HL-60 (cell line): Measurements from ENCODE around the gene RASA2.
A peak's percentile ranks its signal among the peaks of the same experiment; 100 is the strongest.

ENCODE experiments used
- DNase-seq, 2 experiments: peaks; one replicate each; pipeline ENCODE4 v3.0.0-alpha.2; 2010 to 2020; ENCODE audit warnings: low read depth in 1 of 2, low spot score in 1 of 2
- H3K27ac ChIP-seq: fragments of 250-450 bp; sonication (Bioruptor Pico); replicated peaks from 2 replicates; pipeline ENCODE4 v1.5.1; 2020; ENCODE audit warnings: mild to moderate bottlenecking, moderate library complexity
- H3K27me3 ChIP-seq: fragments of 250-450 bp; sonication (Bioruptor Pico); 2 replicates; pipeline ENCODE4 v1.5.1; 2021; ENCODE audit warnings: mild to moderate bottlenecking, moderate library complexity; ENCODE audit not compliant: insufficient read depth, poor library complexity, severe bottlenecking
- H3K4me3 ChIP-seq: replicated peaks from 2 replicates; pipeline ENCODE4 v1.5.1; 2011; ENCODE audit warnings: mild to moderate bottlenecking, control low read depth, low read length; ENCODE audit not compliant: insufficient read depth
- GABPA ChIP-seq: IDR thresholded peaks from 2 replicates; pipeline ENCODE4 v1.6.1; 2012; ENCODE audit warnings: low read depth
- POLR2AphosphoS5 ChIP-seq: IDR thresholded peaks from 2 replicates; pipeline ENCODE4 v1.6.1; 2012; ENCODE audit warnings: low read depth
- SPI1 ChIP-seq: IDR thresholded peaks from 2 replicates; pipeline ENCODE4 v1.6.1; 2012; ENCODE audit warnings: low read depth, mild to moderate bottlenecking, borderline replicate concordance
- TF ChIP-seq, protein P1 (sequence below): IDR thresholded peaks from 2 replicates; pipeline ENCODE4 v1.6.1; 2012; ENCODE audit warnings: low read depth; ENCODE audit not compliant: insufficient replicate concordance
- TF ChIP-seq, protein P2 (sequence below): IDR thresholded peaks from one replicate; pipeline ENCODE4 v1.5.1; 2011; ENCODE audit warnings: low read length, control low read depth, inconsistent platforms; ENCODE audit not compliant: insufficient read depth

The RASA2 gene

DNA sequence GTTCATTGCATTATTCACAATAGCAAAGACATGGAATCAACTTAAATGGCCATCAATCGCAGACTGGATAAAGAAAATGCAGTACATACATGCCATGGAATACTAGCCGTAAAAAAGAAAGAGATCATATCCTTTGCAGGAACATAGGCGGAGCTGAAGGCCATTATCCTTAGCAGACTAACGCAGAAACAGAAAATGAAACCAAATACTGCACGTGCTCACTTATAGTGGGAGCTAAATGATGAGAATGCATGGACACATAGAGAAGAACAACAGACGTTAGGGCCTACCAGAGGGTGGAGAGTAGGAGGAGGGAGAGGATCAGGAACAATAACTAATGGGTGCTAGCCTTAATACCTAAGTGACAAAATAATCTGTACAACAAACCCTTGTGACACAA lies 57.9 kb downstream of the RASA2 start:
- Histone ChIP-seq H3K27ac (peak overlapping the region; percentile 17), H3K4me3 (no peak overlapping the region), H3K27me3 (no peaks in the 10 kb centered on the region)
- TF ChIP-seq, protein P1, sequence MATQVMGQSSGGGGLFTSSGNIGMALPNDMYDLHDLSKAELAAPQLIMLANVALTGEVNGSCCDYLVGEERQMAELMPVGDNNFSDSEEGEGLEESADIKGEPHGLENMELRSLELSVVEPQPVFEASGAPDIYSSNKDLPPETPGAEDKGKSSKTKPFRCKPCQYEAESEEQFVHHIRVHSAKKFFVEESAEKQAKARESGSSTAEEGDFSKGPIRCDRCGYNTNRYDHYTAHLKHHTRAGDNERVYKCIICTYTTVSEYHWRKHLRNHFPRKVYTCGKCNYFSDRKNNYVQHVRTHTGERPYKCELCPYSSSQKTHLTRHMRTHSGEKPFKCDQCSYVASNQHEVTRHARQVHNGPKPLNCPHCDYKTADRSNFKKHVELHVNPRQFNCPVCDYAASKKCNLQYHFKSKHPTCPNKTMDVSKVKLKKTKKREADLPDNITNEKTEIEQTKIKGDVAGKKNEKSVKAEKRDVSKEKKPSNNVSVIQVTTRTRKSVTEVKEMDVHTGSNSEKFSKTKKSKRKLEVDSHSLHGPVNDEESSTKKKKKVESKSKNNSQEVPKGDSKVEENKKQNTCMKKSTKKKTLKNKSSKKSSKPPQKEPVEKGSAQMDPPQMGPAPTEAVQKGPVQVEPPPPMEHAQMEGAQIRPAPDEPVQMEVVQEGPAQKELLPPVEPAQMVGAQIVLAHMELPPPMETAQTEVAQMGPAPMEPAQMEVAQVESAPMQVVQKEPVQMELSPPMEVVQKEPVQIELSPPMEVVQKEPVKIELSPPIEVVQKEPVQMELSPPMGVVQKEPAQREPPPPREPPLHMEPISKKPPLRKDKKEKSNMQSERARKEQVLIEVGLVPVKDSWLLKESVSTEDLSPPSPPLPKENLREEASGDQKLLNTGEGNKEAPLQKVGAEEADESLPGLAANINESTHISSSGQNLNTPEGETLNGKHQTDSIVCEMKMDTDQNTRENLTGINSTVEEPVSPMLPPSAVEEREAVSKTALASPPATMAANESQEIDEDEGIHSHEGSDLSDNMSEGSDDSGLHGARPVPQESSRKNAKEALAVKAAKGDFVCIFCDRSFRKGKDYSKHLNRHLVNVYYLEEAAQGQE: no peak
- TF ChIP-seq POLR2AphosphoS5 (no peak), SPI1 (no peak), GABPA (no peak)
- TF ChIP-seq, protein P2, sequence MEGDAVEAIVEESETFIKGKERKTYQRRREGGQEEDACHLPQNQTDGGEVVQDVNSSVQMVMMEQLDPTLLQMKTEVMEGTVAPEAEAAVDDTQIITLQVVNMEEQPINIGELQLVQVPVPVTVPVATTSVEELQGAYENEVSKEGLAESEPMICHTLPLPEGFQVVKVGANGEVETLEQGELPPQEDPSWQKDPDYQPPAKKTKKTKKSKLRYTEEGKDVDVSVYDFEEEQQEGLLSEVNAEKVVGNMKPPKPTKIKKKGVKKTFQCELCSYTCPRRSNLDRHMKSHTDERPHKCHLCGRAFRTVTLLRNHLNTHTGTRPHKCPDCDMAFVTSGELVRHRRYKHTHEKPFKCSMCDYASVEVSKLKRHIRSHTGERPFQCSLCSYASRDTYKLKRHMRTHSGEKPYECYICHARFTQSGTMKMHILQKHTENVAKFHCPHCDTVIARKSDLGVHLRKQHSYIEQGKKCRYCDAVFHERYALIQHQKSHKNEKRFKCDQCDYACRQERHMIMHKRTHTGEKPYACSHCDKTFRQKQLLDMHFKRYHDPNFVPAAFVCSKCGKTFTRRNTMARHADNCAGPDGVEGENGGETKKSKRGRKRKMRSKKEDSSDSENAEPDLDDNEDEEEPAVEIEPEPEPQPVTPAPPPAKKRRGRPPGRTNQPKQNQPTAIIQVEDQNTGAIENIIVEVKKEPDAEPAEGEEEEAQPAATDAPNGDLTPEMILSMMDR: no peak
- DNase-seq: peak in 1 of 2 experiments; percentile 13

DNA sequence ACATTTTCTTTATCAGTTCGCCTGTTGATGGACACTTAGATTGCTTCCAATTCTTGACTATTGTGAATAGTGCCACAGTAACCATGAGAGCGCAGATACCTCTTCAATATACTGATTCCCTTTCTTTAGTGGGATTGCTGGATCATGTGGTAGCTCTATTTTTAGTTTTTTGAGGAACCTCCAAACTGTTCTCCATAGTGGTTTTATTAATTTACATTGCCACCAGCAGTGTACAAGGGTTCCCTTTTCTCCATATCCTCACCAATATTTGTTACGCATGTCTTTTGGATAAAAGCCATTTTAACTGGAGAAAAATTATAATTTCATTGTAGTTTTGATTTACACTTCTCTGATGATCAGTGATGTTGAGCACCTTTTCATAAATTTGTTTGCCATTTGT lies 59.3 kb downstream of the RASA2 start:
- no peak for DNase-seq
- Histone ChIP-seq H3K27me3 (no peaks in the 10 kb centered on the region), H3K4me3 (no peak overlapping the region), H3K27ac (no peak overlapping the region)
- TF ChIP-seq, protein P1: no peak
- no peak for TF ChIP-seq GABPA
- no peak for TF ChIP-seq POLR2AphosphoS5
- TF ChIP-seq, protein P2: no peak
- TF ChIP-seq SPI1: no peak

DNA sequence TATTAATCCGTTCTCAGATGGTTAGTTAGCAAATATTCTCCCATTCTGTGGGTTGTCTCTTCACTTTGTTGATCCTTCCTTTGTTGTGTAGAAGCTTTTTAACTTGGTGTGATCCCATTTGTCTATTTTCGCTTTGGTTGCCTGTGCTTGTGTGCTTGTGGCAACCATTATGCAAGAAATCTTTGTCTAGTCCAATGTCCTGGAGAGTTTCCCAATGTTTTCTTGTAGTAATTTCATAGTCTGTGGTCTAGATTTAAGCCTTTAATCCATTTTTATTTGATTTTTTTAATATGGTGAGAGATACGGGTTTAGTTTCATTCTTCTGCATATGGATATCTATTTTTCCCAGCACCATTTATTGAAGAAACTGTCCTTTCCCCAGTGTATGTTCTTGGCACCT lies 59.8 kb downstream of the RASA2 start:
- Histone ChIP-seq H3K27ac (no peak overlapping the region), H3K4me3 (no peak overlapping the region), H3K27me3 (no peaks in the 10 kb centered on the region)
- TF ChIP-seq SPI1 (no peak), POLR2AphosphoS5 (no peak), GABPA (no peak)
- TF ChIP-seq, protein P2: no peak
- TF ChIP-seq, protein P1: no peak
- DNase-seq: no peak
